Neural cell (in vitro differentiated cells): ENCODE data around the gene RP9. TPM values are rescaled to one million over a fixed set of nuclear protein-coding genes. Genes with fewer than 3 reads are reported as not detected.

Source experiments
- H2AFZ ChIP-seq: fragments of 200-600, 300-800 bp; sonication (generic), shearing (Covaris generic); 2 replicates; pipeline ENCODE4 v1.6.0; 2014; ENCODE audit warnings: low read depth, mild to moderate bottlenecking, antibody characterized with exemption, low read length, moderate library complexity
- H3F3A ChIP-seq: fragments of 200-600 bp; shearing (Covaris generic); 2 replicates; pipeline ENCODE4 v1.6.1; 2016; ENCODE audit warnings: mild to moderate bottlenecking, moderate library complexity, mixed read lengths, antibody characterized with exemption, low read length; ENCODE audit not compliant: insufficient read depth, poor library complexity, severe bottlenecking
- H3K27ac ChIP-seq: fragments of 200-600, 300-800 bp; sonication (generic), shearing (Covaris generic); 2 replicates; pipeline ENCODE4 v1.5.1; 2014; ENCODE audit warnings: mild to moderate bottlenecking, low read length, moderate library complexity
- H3K27me3 ChIP-seq: fragments of 300-800, 200-600 bp; sonication (generic), shearing (Covaris generic); 2 replicates; pipeline ENCODE4 v1.6.0; 2014; ENCODE audit warnings: mild to moderate bottlenecking, low read depth, low read length, moderate library complexity; ENCODE audit not compliant: insufficient read depth
- H3K36me3 ChIP-seq: fragments of 300-800, 200-600 bp; sonication (generic), shearing (Covaris generic); 2 replicates; pipeline ENCODE4 v1.5.1; 2014; ENCODE audit warnings: mild to moderate bottlenecking, antibody characterized with exemption, low read length, moderate library complexity; ENCODE audit not compliant: insufficient read depth
- H3K4me2 ChIP-seq: fragments of 300-800, 200-600 bp; sonication (generic), shearing (Covaris generic); 2 replicates; pipeline ENCODE4 v1.6.0; 2014; ENCODE audit warnings: mild to moderate bottlenecking, low read length
- H3K4me3 ChIP-seq: fragments of 300-800, 200-600 bp; sonication (generic), shearing (Covaris generic); 2 replicates; pipeline ENCODE4 v1.5.1; 2014; ENCODE audit warnings: mild to moderate bottlenecking, low read length, moderate library complexity
- H3K79me2 ChIP-seq: fragments of 200-600 bp; shearing (Covaris generic); replicated peaks from 2 replicates; pipeline ENCODE4 v1.6.0; 2014; ENCODE audit warnings: mild to moderate bottlenecking, low read length, moderate library complexity; ENCODE audit not compliant: insufficient read depth
- H3K9ac ChIP-seq: fragments of 300-800, 200-600 bp; sonication (generic), shearing (Covaris generic); 2 replicates; pipeline ENCODE4 v1.6.1; 2016; ENCODE audit warnings: mild to moderate bottlenecking, low read length, mixed read lengths
- H3K9me2 ChIP-seq: fragments of 200-600 bp; shearing (Covaris generic); 2 replicates; pipeline ENCODE4 v1.6.1; 2016; ENCODE audit warnings: mild to moderate bottlenecking, low read length, mixed read lengths; ENCODE audit not compliant: insufficient read depth
- H3K9me3 ChIP-seq: fragments of 200-600, 300-800 bp; sonication (generic), shearing (Covaris generic); 2 replicates; pipeline ENCODE4 v1.6.1; 2016; ENCODE audit warnings: mild to moderate bottlenecking, mixed run types, low read length, moderate library complexity, mixed read lengths
- H4K20me1 ChIP-seq: fragments of 200-600 bp; shearing (Covaris generic); 2 replicates; pipeline ENCODE4 v1.6.1; 2016; ENCODE audit warnings: mild to moderate bottlenecking, mixed run types; ENCODE audit not compliant: insufficient read depth
- CTCF ChIP-seq: fragments of 450-650 bp; IDR thresholded peaks from 2 replicates; pipeline ENCODE4 v1.5.1; 2014; ENCODE audit warnings: antibody characterized with exemption, mild to moderate bottlenecking, moderate library complexity; ENCODE audit not compliant: poor library complexity, severe bottlenecking
- EP300 ChIP-seq: fragments of 450-650 bp; conservative IDR thresholded peaks from 2 replicates; pipeline ENCODE4 v1.6.1; 2014; ENCODE audit warnings: antibody characterized with exemption, mild to moderate bottlenecking, moderate library complexity; ENCODE audit not compliant: poor library complexity, severe bottlenecking
- MXI1 ChIP-seq: fragments of 450-650 bp; conservative IDR thresholded peaks from 2 replicates; pipeline ENCODE4 v1.6.1; 2014; ENCODE audit warnings: antibody characterized with exemption, mild to moderate bottlenecking; ENCODE audit not compliant: poor library complexity, severe bottlenecking
- POLR2AphosphoS5 ChIP-seq: IDR thresholded peaks from 2 replicates; pipeline ENCODE4 v1.6.1; 2012
- RAD21 ChIP-seq: fragments of 450-650 bp; conservative IDR thresholded peaks from 2 replicates; pipeline ENCODE4 v1.6.1; 2014; ENCODE audit warnings: antibody characterized with exemption, mild to moderate bottlenecking, moderate library complexity
- REST ChIP-seq: IDR thresholded peaks from 2 replicates; pipeline ENCODE4 v1.6.1; 2012; ENCODE audit warnings: borderline replicate concordance
- SMC3 ChIP-seq: fragments of 450-650 bp; conservative IDR thresholded peaks from 2 replicates; pipeline ENCODE4 v1.6.1; 2014; ENCODE audit warnings: antibody characterized with exemption, mild to moderate bottlenecking, moderate library complexity; ENCODE audit not compliant: poor library complexity
- TAF1 ChIP-seq: IDR thresholded peaks from 2 replicates; pipeline ENCODE4 v1.6.1; 2012; ENCODE audit warnings: low read depth
- polyA plus RNA-seq: library from polyadenylated mRNA; depleted of rRNA; stranded (reverse); fragments of >200 nt; gene quantifications from 2 replicates; pipeline ENCODE4 v1.2.3, GENCODE V29; 2014
- small RNA-seq, 3 experiments: library from RNA; depleted of rRNA; stranded (forward); fragments of <200 nt; gene quantifications; one replicate each; pipeline ENCODE3, GENCODE V24; 2012

RP9 gene
- polyA plus RNA-seq, 1 donor from 2014 or later = 36.9 TPM

GRCh38 chr7:33048257-33048656 lies 60.9 kb downstream of the RP9 start:
- no peak for TF ChIP-seq TAF1
- TF ChIP-seq REST = no peak
- no peak for TF ChIP-seq MXI1
- no peak for TF ChIP-seq SMC3
- no peak for TF ChIP-seq RAD21
- TF ChIP-seq EP300 = no peak
- TF ChIP-seq CTCF = no peak
- no peak overlapping the region for H3K4me3 ChIP-seq
- no peaks in the 10 kb centered on the region for H3K36me3 ChIP-seq
- no peak overlapping the region for H3K4me2 ChIP-seq
- peaks cover 57% of the 10 kb centered on the region for H3K79me2 ChIP-seq
- no peak overlapping the region for H3K27ac ChIP-seq
- no peaks in the 10 kb centered on the region for H3K9me2 ChIP-seq
- H3K27me3 ChIP-seq = no peaks in the 10 kb centered on the region
- no peaks in the 10 kb centered on the region for H3F3A ChIP-seq
- H2AFZ ChIP-seq = no peak overlapping the region
- H4K20me1 ChIP-seq = no peaks in the 10 kb centered on the region
- H3K9ac ChIP-seq = no peak overlapping the region
- no peaks in the 10 kb centered on the region for H3K9me3 ChIP-seq

GRCh38 chr7:33044986-33045385 lies 64.2 kb downstream of the RP9 start:
- Histone ChIP-seq H2AFZ (no peak overlapping the region), H3K36me3 (no peaks in the 10 kb centered on the region), H3K4me2 (no peak overlapping the region), H3K9me2 (no peaks in the 10 kb centered on the region), H3K9me3 (no peaks in the 10 kb centered on the region), H3K9ac (no peak overlapping the region), H3K27ac (no peak overlapping the region), H3K27me3 (no peaks in the 10 kb centered on the region), H3K4me3 (no peak overlapping the region), H3K79me2 (peaks cover 55% of the 10 kb centered on the region), H3F3A (no peaks in the 10 kb centered on the region), H4K20me1 (no peaks in the 10 kb centered on the region)
- TF ChIP-seq RAD21 = no peak
- no peak for TF ChIP-seq REST
- no peak for TF ChIP-seq CTCF
- no peak for TF ChIP-seq POLR2AphosphoS5

Small RNA genes within 50 kb of the gene (small RNA-seq; reads per million reads assigned to genes)
- gene AC074338.1 = 0 reads per million in 3 experiments
- 0 reads per million in 3 experiments for gene RN7SL505P

Other genes starting within 250 kb of the RP9 start
- gene KBTBD2, start 217.6 kb downstream of the RP9 start, polyA plus RNA-seq = 68.4 and 70.1 TPM in 2 replicates
- 2.8 and 3.4 TPM in 2 replicates for gene FKBP9, start 152.0 kb downstream of the RP9 start, polyA plus RNA-seq
- gene NT5C3A, start 46.6 kb downstream of the RP9 start, polyA plus RNA-seq = 92.8 and 99.2 TPM in 2 replicates
- 8.4 and 9.8 TPM in 2 replicates for gene BBS9, start 20.2 kb upstream of the RP9 start, polyA plus RNA-seq